Neutrophil (primary cell): ENCODE data around the gene DYNC1I1.

ENCODE experiments used
- H3K27ac ChIP-seq: fragments of 200-600 bp; sonication (generic); 2 replicates; pipeline ENCODE4 v1.5.1; 2016; ENCODE audit warnings: mild to moderate bottlenecking, moderate library complexity
- H3K27me3 ChIP-seq: fragments of 200-600 bp; sonication (generic); 2 replicates; pipeline ENCODE4 v1.6.0; 2016; ENCODE audit warnings: mild to moderate bottlenecking
- H3K36me3 ChIP-seq: fragments of 200-600 bp; sonication (generic); 2 replicates; pipeline ENCODE4 v1.5.1; 2017
- H3K4me1 ChIP-seq, 2 experiments: fragments of 200-600 bp in 1 of 2; sonication (generic) in 1 of 2; 1 replicate in 1 of 2; 2 replicates in 1 of 2; pipeline versions ENCODE4 v1.5.1 to v1.6.1; 2013 to 2016; ENCODE audit warnings: low read depth in 1 of 2, low read length in 1 of 2, mild to moderate bottlenecking in 1 of 2, moderate library complexity in 1 of 2; ENCODE audit not compliant: control insufficient read depth in 1 of 2, insufficient read depth in 1 of 2
- H3K4me3 ChIP-seq, 2 experiments: fragments of 200-600 bp in 1 of 2; sonication (generic) in 1 of 2; 1 replicate in 1 of 2; 2 replicates in 1 of 2; pipeline ENCODE4 v1.5.1; 2013 to 2016; ENCODE audit warnings: low read depth in 1 of 2, low read length in 1 of 2, mild to moderate bottlenecking in 1 of 2, moderate library complexity in 1 of 2
- H3K9me3 ChIP-seq: fragments of 200-600 bp; sonication (generic); 2 replicates; pipeline ENCODE4 v1.5.1; 2016
- CTCF ChIP-seq: fragments of 200-600 bp; sonication (generic); IDR thresholded peaks from 2 replicates; pipeline ENCODE4 v1.5.1; 2016; ENCODE audit warnings: antibody characterized with exemption

Gene DYNC1I1

GRCh38 chr7:96075510-96076349 lies 303.4 kb downstream of the DYNC1I1 start:
- Histone ChIP-seq H3K9me3 (no peaks in the 10 kb centered on the region), H3K27ac (no peak overlapping the region), H3K27me3 (peaks cover 97% of the 10 kb centered on the region), H3K4me1 (no peaks in the 10 kb centered on the region), H3K4me3 (no peak overlapping the region), H3K36me3 (no peaks in the 10 kb centered on the region)
- no peak for TF ChIP-seq CTCF

- H3K9me3 ChIP-seq, result no peaks in the 10 kb centered on the region
- TF ChIP-seq CTCF, result no peak
- H3K27me3 ChIP-seq, result peaks cover 91% of the 10 kb centered on the region
- no peaks in the 10 kb centered on the region for H3K4me1 ChIP-seq
- H3K36me3 ChIP-seq, result no peaks in the 10 kb centered on the region
- no peak overlapping the region for H3K4me3 ChIP-seq
- no peak overlapping the region for H3K27ac ChIP-seq
These were observed 304.0 kb downstream of the DYNC1I1 start for GRCh38 chr7:96076350-96076707.

DNA sequence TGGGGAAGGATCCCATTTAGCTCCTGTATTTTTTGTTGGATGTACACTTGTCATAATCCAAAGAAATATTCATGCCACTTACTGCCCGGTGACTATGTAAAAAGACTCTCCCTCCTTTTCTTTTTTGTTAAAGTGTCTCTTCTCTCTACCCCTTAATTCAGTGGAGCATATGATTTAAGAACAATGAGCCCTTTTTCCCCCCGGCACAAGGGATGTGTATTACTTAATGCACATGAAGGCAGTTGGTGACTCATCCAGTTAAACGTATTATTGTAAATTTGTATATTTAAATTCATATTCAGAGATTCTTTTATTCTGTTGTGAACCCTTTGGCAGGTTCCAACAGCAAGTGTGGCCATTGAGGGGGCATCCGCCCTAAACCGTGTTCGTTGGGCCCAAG lies 307.7 kb downstream of the DYNC1I1 start:
- H3K9me3 ChIP-seq, result no peaks in the 10 kb centered on the region
- H3K4me1 ChIP-seq, result no peaks in the 10 kb centered on the region
- H3K36me3 ChIP-seq, result no peaks in the 10 kb centered on the region
- H3K27ac ChIP-seq, result no peak overlapping the region
- no peak for TF ChIP-seq CTCF
- H3K4me3 ChIP-seq, result no peak overlapping the region
- peaks cover 55% of the 10 kb centered on the region for H3K27me3 ChIP-seq

DNA sequence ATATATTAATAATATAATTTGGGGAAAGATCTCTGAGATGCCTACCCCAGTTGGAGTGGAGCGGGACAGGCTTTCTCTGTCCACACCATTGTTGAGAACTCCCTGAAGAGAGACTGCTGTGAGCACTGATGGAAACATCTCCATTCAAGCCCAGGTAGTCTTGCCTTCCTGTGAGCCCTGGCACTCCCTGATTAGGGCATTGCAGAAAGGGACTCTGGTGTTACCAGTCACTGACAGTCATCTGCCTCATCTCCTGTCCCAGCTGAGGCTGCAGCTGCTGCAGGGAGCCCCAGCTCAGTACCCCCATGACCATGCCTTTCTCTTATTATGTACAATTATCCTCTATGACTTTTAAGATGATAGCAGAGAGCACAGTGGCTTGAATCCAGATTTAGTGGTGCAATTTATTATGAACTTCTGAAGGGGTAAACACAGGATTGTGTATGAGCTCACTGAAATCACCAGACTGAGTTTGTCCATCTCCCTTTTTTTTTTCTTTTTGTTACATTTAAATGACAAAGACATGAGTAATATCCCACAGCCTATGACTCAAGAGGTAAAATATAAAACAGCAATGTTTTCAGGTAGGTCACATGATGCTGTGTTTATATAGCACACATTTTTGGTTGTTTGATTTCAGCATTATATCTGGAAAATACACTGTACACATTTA lies 312.7 kb downstream of the DYNC1I1 start:
- Histone ChIP-seq H3K4me3 (no peak overlapping the region), H3K27ac (no peak overlapping the region), H3K27me3 (peaks cover 25% of the 10 kb centered on the region), H3K4me1 (no peaks in the 10 kb centered on the region), H3K9me3 (no peaks in the 10 kb centered on the region), H3K36me3 (no peaks in the 10 kb centered on the region)
- no peak for TF ChIP-seq CTCF

DNA sequence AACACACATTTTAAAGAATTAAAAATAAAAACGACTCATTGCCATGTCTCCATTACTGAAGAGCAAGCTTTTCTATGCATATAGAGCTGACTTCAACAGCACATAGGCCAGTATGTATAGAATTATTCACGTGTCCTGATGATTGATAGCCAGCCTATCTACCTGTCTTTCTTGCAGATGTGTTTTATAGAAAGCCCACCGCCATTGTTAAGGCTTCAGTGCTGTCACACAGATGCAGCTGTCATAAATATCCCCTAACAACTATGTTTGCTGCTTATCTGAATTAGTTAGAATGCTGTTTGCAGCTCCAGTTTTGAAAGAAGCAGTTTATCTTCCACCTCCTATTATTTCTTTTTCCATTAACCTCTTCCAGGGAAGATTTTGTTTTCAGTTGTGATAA lies 313.6 kb downstream of the DYNC1I1 start:
- H3K4me1 ChIP-seq, result no peaks in the 10 kb centered on the region
- no peaks in the 10 kb centered on the region for H3K36me3 ChIP-seq
- H3K27ac ChIP-seq, result no peak overlapping the region
- H3K27me3 ChIP-seq, result peaks cover 27% of the 10 kb centered on the region
- no peaks in the 10 kb centered on the region for H3K9me3 ChIP-seq
- TF ChIP-seq CTCF, result no peak
- no peak overlapping the region for H3K4me3 ChIP-seq
